Central memory CD4-positive, alpha-beta T cell (primary cell): Measurements from ENCODE around the gene TKFC.

Experiments
- DNase-seq: peaks from one replicate; pipeline ENCODE4 v3.0.0; 2022
- total RNA-seq, 3 experiments: gene quantifications; one replicate each; lab custom pipeline; 2026; lab: John Stamatoyannopoulos, UW

TKFC gene
- total RNA-seq, result 24.3 to 28.0 (median 27.4) reads per million in 3 experiments

GRCh38 chr11:61332797-61333549, at the start of gene TKFC, which contains the start of gene DDB1:
TKFC (plus strand) TSS chr11:61333228; CDS start chr11:61334729, 1,501 bp downstream.
DDB1 (minus strand) TSS chr11:61333105; CDS start chr11:61332968, 137 bp downstream.
- DNase-seq, result peak; percentile 97

- no peak for DNase-seq
Observed at GRCh38 chr11:61283613-61284012, 49.4 kb upstream of the TKFC start.

- DNase-seq, result no peak
Observed at GRCh38 chr11:61287338-61287977, 45.6 kb upstream of the TKFC start.

GRCh38 chr11:61290905-61291690, 41.9 kb upstream of the TKFC start:
- no peak for DNase-seq

GRCh38 chr11:61292356-61292755, 40.7 kb upstream of the TKFC start:
- no peak for DNase-seq

GRCh38 chr11:61293867-61294716, 38.9 kb upstream of the TKFC start:
- no peak for DNase-seq

GRCh38 chr11:61294717-61295595, 38.1 kb upstream of the TKFC start, which contains the start of gene VWCE:
VWCE (minus strand) TSS chr11:61295316; CDS start chr11:61295037, 279 bp downstream.
- peak; percentile 41 for DNase-seq

- no peak for DNase-seq
Observed at GRCh38 chr11:61295596-61295926, 37.5 kb upstream of the TKFC start.

GRCh38 chr11:61297341-61297740, 35.7 kb upstream of the TKFC start:
- DNase-seq, result no peak

GRCh38 chr11:61297746-61298145, 35.3 kb upstream of the TKFC start:
- DNase-seq, result no peak

- no peak for DNase-seq
Observed at GRCh38 chr11:61298663-61299244, 34.3 kb upstream of the TKFC start.

GRCh38 chr11:61302550-61302949, 30.5 kb upstream of the TKFC start:
- DNase-seq, result no peak

- DNase-seq, result no peak
Observed at GRCh38 chr11:61303725-61304124, 29.3 kb upstream of the TKFC start.

- DNase-seq, result no peak
Observed at GRCh38 chr11:61305417-61305816, 27.6 kb upstream of the TKFC start.

- no peak for DNase-seq
Observed at GRCh38 chr11:61306221-61306620, 26.8 kb upstream of the TKFC start.

GRCh38 chr11:61307354-61307753, 25.7 kb upstream of the TKFC start:
- no peak for DNase-seq

GRCh38 chr11:61309141-61309540, 23.9 kb upstream of the TKFC start:
- no peak for DNase-seq

GRCh38 chr11:61309739-61310138, 23.3 kb upstream of the TKFC start:
- DNase-seq, result no peak

GRCh38 chr11:61310749-61311148, 22.3 kb upstream of the TKFC start:
- DNase-seq, result no peak

GRCh38 chr11:61315260-61315659, 17.8 kb upstream of the TKFC start:
- DNase-seq, result no peak
